SU-DHL-6 (cell line): Measurements from ENCODE around the gene AFG3L2.

ENCODE experiments used
- EZH2phosphoT487 ChIP-seq: fragments of 200-600 bp; sonication (generic), shearing (Covaris generic); conservative IDR thresholded peaks from 2 replicates; pipeline ENCODE4 v1.6.1; 2018; ENCODE audit warnings: mild to moderate bottlenecking, antibody characterized with exemption, low read length, moderate library complexity, mixed read lengths
- TF ChIP-seq, protein P1 (sequence below): fragments of 200-600 bp; sonication (generic); IDR thresholded peaks from one replicate; pipeline ENCODE4 v1.5.1; 2017; ENCODE audit warnings: antibody characterized with exemption, mild to moderate bottlenecking, low read length, moderate library complexity; ENCODE audit not compliant: insufficient read depth, poor library complexity, severe bottlenecking

- TF ChIP-seq, protein P1, sequence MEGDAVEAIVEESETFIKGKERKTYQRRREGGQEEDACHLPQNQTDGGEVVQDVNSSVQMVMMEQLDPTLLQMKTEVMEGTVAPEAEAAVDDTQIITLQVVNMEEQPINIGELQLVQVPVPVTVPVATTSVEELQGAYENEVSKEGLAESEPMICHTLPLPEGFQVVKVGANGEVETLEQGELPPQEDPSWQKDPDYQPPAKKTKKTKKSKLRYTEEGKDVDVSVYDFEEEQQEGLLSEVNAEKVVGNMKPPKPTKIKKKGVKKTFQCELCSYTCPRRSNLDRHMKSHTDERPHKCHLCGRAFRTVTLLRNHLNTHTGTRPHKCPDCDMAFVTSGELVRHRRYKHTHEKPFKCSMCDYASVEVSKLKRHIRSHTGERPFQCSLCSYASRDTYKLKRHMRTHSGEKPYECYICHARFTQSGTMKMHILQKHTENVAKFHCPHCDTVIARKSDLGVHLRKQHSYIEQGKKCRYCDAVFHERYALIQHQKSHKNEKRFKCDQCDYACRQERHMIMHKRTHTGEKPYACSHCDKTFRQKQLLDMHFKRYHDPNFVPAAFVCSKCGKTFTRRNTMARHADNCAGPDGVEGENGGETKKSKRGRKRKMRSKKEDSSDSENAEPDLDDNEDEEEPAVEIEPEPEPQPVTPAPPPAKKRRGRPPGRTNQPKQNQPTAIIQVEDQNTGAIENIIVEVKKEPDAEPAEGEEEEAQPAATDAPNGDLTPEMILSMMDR: no peak
- TF ChIP-seq EZH2phosphoT487: no peak
Measured at GRCh38 chr18:12287684-12288402, 89.2 kb downstream of the AFG3L2 start.
